Upper lobe of left lung (tissue), 6 donors: Measurements from ENCODE around the gene MIGA1. TPM values are rescaled to one million over a fixed set of nuclear protein-coding genes. Genes with fewer than 3 reads are reported as not detected.

Experiments used
- ATAC-seq, 2 donors: fragments of 200-7000 bp; cut with Tn5 transposase; one replicate each; pipeline ENCODE4 v1.9.1; 2022; ENCODE audit warnings: mild to moderate bottlenecking in 2 of 2, moderate library complexity in 2 of 2; ENCODE audit not compliant: low FRiP score in 2 of 2
- DNase-seq, 2 donors: peaks; one replicate each; pipeline ENCODE4 v3.0.0-alpha.2; 2019 to 2020
- H3K27ac ChIP-seq, 4 donors: fragments of 200-600 bp; sonication (generic); one replicate each; pipeline ENCODE4 v1.5.1; 2016 to 2019
- H3K27me3 ChIP-seq, 4 donors: fragments of 200-600 bp; sonication (generic); one replicate each; pipeline ENCODE4 v1.5.1; 2017 to 2019
- H3K36me3 ChIP-seq, 4 donors: fragments of 200-600 bp; sonication (generic); one replicate each; pipeline ENCODE4 v1.5.1; 2016 to 2019
- H3K4me1 ChIP-seq, 4 donors: fragments of 200-600 bp; sonication (generic); one replicate each; pipeline ENCODE4 v1.5.1; 2018 to 2019
- H3K4me3 ChIP-seq, 4 donors: fragments of 200-600 bp; sonication (generic); one replicate each; pipeline ENCODE4 v1.5.1; 2017 to 2019; ENCODE audit warnings: mild to moderate bottlenecking in 2 of 4, moderate library complexity in 1 of 4
- H3K9me3 ChIP-seq, 4 donors: fragments of 200-600 bp; sonication (generic); one replicate each; pipeline ENCODE4 v1.5.1; 2018 to 2019
- EP300 ChIP-seq, 4 donors: sonication (generic); formaldehyde crosslinking; IDR thresholded peaks; one replicate each; pipeline ENCODE4 v1.5.1; 2017; ENCODE audit warnings: antibody characterized with exemption in 4 of 4, control low read depth in 2 of 4
- POLR2A ChIP-seq, 4 donors: fragments of 450-650 bp; IDR thresholded peaks; one replicate each; pipeline ENCODE4 v1.5.1; 2016 to 2017; ENCODE audit warnings: antibody characterized with exemption in 4 of 4, mild to moderate bottlenecking in 2 of 4
- POLR2AphosphoS5 ChIP-seq, 2 donors: sonication (generic); formaldehyde crosslinking; IDR thresholded peaks; one replicate each; pipeline ENCODE4 v1.5.1; 2017; ENCODE audit warnings: antibody characterized with exemption in 2 of 2
- WGBS, 2 donors: methylation state at CpG; one replicate each; pipeline ENCODE4 v1.1.5; 2017 to 2018; 5-methylcytosine and 5-hydroxymethylcytosine counted together
- total RNA-seq, 6 donors: library from RNA; depleted of rRNA in 4 of 6; stranded (reverse); fragments of >200 nt in 4 of 6; gene quantifications; one replicate each; pipeline versions ENCODE4 v1.1.0 to v1.2.1, GENCODE V29; 2016 to 2021
- TF ChIP-seq, protein P1 (sequence below), 6 experiments: fragments of 450-650 bp in 4 of 6; fragments of 200-600 bp in 2 of 6; sonication (generic) in 2 of 6; IDR thresholded peaks; one replicate each; pipeline ENCODE4 v1.5.1; 2016 to 2019; ENCODE audit warnings: antibody characterized with exemption in 6 of 6
- donor health status: DM: no; HTN: no; CAD: no; lungs with moderate emphysema.
- donor health status: DM: no; HTN: yes; CAD: no; lungs with severe emphysema.

MIGA1 gene
- total RNA-seq, 6 donors from 2014 or later = 7.7 to 19.2 (median 13.5) TPM

DNA sequence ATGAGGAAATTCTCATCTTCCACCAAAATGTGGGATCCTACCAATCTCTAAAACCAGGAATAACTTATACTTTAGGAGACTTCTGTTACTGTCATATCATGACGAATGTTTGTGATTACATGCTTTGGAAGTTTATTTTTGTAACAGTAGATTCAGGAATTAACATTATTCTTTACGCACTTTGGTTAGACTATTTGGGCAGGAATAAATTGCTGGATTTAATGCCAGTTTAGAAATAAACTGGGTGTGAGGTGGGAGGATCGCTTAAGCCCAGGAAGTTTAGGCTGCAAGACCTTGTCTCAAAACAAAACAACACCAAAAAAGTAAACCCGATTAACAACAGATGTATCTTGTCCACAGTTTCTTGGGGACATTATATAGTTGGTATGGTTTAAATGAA, 52.1 kb downstream of the MIGA1 start:
- Histone ChIP-seq H3K27me3 (no peaks in the 10 kb centered on the region), H3K9me3 (no peaks in the 10 kb centered on the region), H3K36me3 (peaks cover 0 to 17% (median 0%) of the 10 kb centered on the region in 4 donors), H3K4me3 (no peak overlapping the region), H3K27ac (peak overlapping the region; percentile 50 to 86 (median 75)), H3K4me1 (peaks cover 28 to 55% (median 48%) of the 10 kb centered on the region in 4 donors)
- DNase-seq (no peak), ATAC-seq (no peak)
- WGBS, 2 donors = 68 to 73% methylated on average over 4 of the region's 4 CpGs
- TF ChIP-seq POLR2A (IDR thresholded peaks at IDR 0.05) (no peak), POLR2AphosphoS5 (IDR thresholded peaks at IDR 0.05) (no peak), EP300 (IDR thresholded peaks at IDR 0.05) (no peak)
- TF ChIP-seq, protein P1, sequence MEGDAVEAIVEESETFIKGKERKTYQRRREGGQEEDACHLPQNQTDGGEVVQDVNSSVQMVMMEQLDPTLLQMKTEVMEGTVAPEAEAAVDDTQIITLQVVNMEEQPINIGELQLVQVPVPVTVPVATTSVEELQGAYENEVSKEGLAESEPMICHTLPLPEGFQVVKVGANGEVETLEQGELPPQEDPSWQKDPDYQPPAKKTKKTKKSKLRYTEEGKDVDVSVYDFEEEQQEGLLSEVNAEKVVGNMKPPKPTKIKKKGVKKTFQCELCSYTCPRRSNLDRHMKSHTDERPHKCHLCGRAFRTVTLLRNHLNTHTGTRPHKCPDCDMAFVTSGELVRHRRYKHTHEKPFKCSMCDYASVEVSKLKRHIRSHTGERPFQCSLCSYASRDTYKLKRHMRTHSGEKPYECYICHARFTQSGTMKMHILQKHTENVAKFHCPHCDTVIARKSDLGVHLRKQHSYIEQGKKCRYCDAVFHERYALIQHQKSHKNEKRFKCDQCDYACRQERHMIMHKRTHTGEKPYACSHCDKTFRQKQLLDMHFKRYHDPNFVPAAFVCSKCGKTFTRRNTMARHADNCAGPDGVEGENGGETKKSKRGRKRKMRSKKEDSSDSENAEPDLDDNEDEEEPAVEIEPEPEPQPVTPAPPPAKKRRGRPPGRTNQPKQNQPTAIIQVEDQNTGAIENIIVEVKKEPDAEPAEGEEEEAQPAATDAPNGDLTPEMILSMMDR (IDR thresholded peaks at IDR 0.05) = no peak

DNA sequence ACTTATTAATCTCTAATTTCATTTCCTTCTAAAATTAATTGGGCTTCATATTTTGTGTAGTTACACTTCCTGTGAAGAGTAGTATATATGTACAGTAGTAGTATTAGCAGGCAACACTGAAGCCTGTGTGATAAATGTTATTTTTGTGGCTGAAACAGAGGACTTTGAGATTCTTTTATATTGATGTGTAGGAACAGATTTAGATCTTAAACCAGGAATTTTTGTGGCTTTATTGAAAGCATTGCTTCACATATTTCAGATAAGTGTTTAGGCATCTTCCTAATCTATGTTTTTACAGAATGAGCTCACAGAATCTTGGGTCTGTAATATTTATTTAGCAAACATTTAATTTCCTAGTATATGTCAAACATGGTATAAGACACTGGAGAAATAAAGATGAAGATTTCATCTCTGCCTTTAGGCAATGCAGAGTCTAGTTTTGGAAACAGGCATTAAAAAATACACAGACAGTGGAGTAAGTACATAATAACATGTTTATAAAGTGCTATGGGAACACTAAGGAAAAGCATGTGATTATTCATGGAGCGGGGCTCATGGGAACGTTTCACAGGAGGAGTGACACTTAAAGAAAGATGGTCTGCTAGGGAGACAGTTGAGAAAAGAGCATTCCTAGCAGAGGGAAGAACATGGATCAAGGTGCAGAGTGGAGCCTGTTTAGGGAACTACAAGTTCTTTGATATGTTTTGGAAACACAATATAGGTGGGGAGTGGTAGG, 52.7 kb downstream of the MIGA1 start:
- Histone ChIP-seq H3K4me1 (peaks cover 30 to 55% (median 48%) of the 10 kb centered on the region in 4 donors), H3K9me3 (no peaks in the 10 kb centered on the region), H3K27ac (peak overlapping the region; percentile 50 to 86 (median 75)), H3K27me3 (no peaks in the 10 kb centered on the region), H3K4me3 (no peak overlapping the region), H3K36me3 (peaks cover 0 to 17% (median 0%) of the 10 kb centered on the region in 4 donors)
- DNase-seq (no peak), ATAC-seq (peak; percentile 34 to 67)
- TF ChIP-seq POLR2A (IDR thresholded peaks at IDR 0.05) (no peak), POLR2AphosphoS5 (IDR thresholded peaks at IDR 0.05) (no peak), EP300 (IDR thresholded peaks at IDR 0.05) (no peak)
- TF ChIP-seq, protein P1 (IDR thresholded peaks at IDR 0.05) = no peak
- 35 to 37% methylated on average over 2 of the region's 2 CpGs for WGBS, 2 donors

DNA sequence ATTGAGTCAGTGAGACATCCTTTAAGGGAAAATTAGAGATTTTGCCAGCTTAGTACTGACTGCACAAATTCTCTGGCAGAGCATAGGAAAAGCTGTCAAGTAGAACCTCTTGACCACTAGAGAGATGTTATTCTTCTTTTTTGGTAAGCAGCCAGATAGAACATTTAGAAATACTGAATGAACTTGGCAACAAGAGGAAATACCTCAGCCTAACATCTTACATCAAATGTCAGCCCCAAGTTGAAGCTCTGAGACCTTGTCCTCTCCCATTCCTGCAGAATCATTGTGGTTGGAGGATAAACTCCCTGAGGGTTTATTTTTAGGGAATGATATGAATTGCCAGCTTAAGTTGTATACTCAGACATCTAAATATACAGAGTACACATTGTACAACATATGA, 53.5 kb downstream of the MIGA1 start:
- H3K27ac ChIP-seq = peak overlapping the region; percentile 50 to 86 (median 75)
- peaks cover 0 to 10% (median 0%) of the 10 kb centered on the region in 4 donors for H3K36me3 ChIP-seq
- H3K9me3 ChIP-seq = no peaks in the 10 kb centered on the region
- TF ChIP-seq POLR2AphosphoS5 (IDR thresholded peaks at IDR 0.05) (peak; percentile 40), POLR2A (IDR thresholded peaks at IDR 0.05) (no peak), EP300 (IDR thresholded peaks at IDR 0.05) (peak in 2 of 4 donors; percentile 59 to 61)
- TF ChIP-seq, protein P1 (IDR thresholded peaks at IDR 0.05) = no peak
- H3K4me1 ChIP-seq = peaks cover 36 to 62% (median 52%) of the 10 kb centered on the region in 4 donors
- H3K27me3 ChIP-seq = no peaks in the 10 kb centered on the region
- ATAC-seq (peak; percentile 75 to 89), DNase-seq (no peak)
- H3K4me3 ChIP-seq = no peak overlapping the region

DNA sequence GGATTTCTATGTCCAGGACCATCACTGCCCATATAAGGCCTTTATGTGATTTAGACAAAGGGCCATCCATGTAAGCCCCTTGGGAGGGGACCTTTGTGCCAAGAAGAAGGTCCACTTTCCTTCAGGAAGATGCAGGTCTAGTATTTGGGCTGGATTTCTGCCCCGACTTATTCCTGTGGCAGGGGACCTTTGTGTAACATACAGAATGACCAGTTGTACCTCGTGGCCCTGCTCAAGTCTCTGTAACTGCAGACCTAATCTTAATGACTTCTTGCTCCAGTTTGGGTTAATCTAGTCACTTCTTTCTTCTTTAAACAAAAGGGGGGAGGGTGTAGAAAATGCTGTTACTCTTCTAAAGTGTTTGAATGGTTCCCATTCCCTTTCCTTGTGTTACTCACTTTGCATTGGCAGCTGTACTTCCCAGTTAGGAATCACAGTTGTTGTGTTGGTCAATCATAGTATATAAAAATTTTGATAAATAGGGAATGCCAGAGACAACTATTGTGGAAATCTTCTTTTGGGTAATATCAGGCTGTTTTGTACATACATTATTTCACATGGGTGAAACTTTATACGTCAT, 54.2 kb downstream of the MIGA1 start:
- Histone ChIP-seq H3K9me3 (no peaks in the 10 kb centered on the region), H3K4me3 (no peak overlapping the region), H3K36me3 (peaks cover 0 to 8% (median 0%) of the 10 kb centered on the region in 4 donors), H3K27ac (peak overlapping the region; percentile 68 to 86 (median 78)), H3K27me3 (no peaks in the 10 kb centered on the region), H3K4me1 (peaks cover 36 to 64% (median 55%) of the 10 kb centered on the region in 4 donors)
- ATAC-seq (no peak), DNase-seq (no peak)
- TF ChIP-seq EP300 (IDR thresholded peaks at IDR 0.05) (no peak), POLR2A (IDR thresholded peaks at IDR 0.05) (no peak), POLR2AphosphoS5 (IDR thresholded peaks at IDR 0.05) (no peak)
- TF ChIP-seq, protein P1 (IDR thresholded peaks at IDR 0.05) = no peak
- WGBS, 2 donors = 71 to 94% methylated on average over 3 of the region's 3 CpGs
